ENCODE results near the gene HCRTR1. TPM values are rescaled to one million over a fixed set of nuclear protein-coding genes. Genes with fewer than 3 reads are reported as not detected.

HCRTR1 gene
- total RNA-seq, 1 donor from 2014 or later = not detected

DNA sequence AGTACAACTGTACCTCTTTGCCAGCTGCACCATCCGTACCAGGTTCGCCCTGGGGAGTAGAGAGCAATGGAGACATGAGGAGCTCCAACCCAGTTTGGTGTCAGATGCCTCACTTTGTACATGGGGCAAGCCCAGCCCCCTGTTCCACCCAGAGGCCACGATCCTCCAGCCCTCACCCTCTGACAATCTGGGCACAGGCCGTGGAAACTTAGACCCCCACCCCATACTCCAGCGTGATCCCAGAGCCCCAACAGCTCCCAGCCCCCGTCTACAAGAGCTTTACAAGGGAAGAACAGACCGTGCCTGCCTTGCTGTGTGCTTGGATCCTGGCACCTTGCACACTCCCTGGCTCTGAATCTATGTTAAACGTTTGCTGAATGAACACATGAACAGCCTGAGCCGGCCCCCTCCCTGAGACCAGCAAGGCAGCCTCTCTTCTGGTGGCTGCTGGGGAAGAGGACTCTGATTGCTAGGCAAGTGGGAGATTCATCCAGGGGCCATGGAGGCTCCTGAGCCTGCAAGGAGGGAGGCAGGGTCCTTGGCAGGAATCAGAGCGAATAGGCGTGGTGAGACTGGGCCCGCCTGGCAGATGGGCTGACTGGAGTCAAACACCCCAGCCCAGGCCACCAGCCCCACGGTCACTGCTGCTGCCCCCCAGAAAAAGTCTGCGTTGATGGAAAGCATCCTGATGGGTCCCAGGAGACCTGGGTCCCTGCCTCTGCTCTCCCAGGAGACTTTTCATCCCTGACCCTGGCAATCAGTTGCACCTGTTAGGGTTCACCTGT is 39.7 kb downstream of the HCRTR1 start:
- Mint-ChIP-seq H3K36me3 (ENCODE audit: unreplicated experiment) (no peaks in the 10 kb centered on the region), H3K4me3 (ENCODE audit: unreplicated experiment) (no peak overlapping the region), H3K27me3 (ENCODE audit: unreplicated experiment) (peaks cover 6% of the 10 kb centered on the region), H3K27ac (ENCODE audit: unreplicated experiment) (no peak overlapping the region), H3K9me3 (ENCODE audit: unreplicated experiment) (peaks cover 5% of the 10 kb centered on the region), H3K4me1 (ENCODE audit: low read depth, unreplicated experiment) (peaks cover 11% of the 10 kb centered on the region)
- TF ChIP-seq, protein P1, sequence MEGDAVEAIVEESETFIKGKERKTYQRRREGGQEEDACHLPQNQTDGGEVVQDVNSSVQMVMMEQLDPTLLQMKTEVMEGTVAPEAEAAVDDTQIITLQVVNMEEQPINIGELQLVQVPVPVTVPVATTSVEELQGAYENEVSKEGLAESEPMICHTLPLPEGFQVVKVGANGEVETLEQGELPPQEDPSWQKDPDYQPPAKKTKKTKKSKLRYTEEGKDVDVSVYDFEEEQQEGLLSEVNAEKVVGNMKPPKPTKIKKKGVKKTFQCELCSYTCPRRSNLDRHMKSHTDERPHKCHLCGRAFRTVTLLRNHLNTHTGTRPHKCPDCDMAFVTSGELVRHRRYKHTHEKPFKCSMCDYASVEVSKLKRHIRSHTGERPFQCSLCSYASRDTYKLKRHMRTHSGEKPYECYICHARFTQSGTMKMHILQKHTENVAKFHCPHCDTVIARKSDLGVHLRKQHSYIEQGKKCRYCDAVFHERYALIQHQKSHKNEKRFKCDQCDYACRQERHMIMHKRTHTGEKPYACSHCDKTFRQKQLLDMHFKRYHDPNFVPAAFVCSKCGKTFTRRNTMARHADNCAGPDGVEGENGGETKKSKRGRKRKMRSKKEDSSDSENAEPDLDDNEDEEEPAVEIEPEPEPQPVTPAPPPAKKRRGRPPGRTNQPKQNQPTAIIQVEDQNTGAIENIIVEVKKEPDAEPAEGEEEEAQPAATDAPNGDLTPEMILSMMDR (IDR thresholded peaks at IDR 0.05; ENCODE audit: partially characterized antibody, unreplicated experiment) = no peak
- no peak for DNase-seq

DNA sequence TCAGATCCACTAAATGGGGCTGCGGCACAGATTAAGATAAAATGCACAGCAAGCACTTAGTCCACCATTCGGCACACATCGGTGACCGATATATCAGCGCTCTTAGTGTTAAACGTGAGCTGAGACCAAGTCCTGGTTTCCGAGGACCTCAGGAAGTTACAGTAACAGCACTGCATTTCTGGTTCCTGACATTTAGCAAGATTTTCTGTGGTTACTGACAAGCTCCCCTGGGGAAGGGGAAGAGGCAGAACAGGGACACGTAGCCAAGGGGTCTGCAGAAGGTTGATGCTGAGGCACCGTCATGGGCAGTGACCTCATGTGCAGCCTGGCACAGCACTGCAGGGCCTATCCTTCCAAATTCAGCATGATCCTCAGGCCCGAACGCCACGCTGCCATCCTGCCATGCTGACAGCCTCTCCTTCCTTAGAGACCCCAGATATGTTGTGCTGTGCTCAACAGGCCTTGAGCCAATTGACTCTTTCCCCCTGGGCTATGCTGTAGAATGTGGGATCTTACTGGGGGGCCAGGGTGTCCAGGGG is 40.6 kb downstream of the HCRTR1 start:
- no peak overlapping the region for H3K4me3 Mint-ChIP-seq (ENCODE audit: unreplicated experiment)
- H3K4me1 Mint-ChIP-seq (ENCODE audit: low read depth, unreplicated experiment) = peaks cover 15% of the 10 kb centered on the region
- TF ChIP-seq, protein P1 (IDR thresholded peaks at IDR 0.05; ENCODE audit: partially characterized antibody, unreplicated experiment) = no peak
- H3K9me3 Mint-ChIP-seq (ENCODE audit: unreplicated experiment) = peaks cover 5% of the 10 kb centered on the region
- peaks cover 6% of the 10 kb centered on the region for H3K27me3 Mint-ChIP-seq (ENCODE audit: unreplicated experiment)
- H3K27ac Mint-ChIP-seq (ENCODE audit: unreplicated experiment) = no peak overlapping the region
- no peaks in the 10 kb centered on the region for H3K36me3 Mint-ChIP-seq (ENCODE audit: unreplicated experiment)
- no peak for DNase-seq

DNA sequence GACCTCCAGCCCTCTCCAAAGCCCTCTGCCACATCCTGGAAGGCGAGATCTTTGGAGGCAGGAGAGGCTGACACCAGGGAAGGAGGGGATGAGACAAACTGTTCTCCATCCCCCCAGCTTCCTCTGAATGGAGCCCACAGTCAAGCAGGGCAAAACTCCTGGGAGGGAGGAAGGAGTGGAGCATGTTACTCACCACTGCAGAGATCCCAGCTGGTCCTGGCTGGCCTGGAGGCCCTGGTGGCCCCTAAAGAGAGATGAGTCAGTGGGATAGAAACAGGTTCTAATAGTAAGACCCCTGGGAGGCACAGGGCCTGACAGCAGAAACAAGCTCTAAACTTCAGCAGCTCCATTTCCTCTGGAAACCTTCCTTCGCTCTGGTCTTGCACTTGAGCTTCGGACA is 41.2 kb downstream of the HCRTR1 start:
- TF ChIP-seq, protein P1 (IDR thresholded peaks at IDR 0.05; ENCODE audit: partially characterized antibody, unreplicated experiment) = no peak
- Mint-ChIP-seq H3K4me1 (ENCODE audit: low read depth, unreplicated experiment) (peaks cover 20% of the 10 kb centered on the region), H3K4me3 (ENCODE audit: unreplicated experiment) (no peak overlapping the region), H3K27ac (ENCODE audit: unreplicated experiment) (no peak overlapping the region), H3K36me3 (ENCODE audit: unreplicated experiment) (no peaks in the 10 kb centered on the region), H3K9me3 (ENCODE audit: unreplicated experiment) (peaks cover 3% of the 10 kb centered on the region), H3K27me3 (ENCODE audit: unreplicated experiment) (peaks cover 8% of the 10 kb centered on the region)
- DNase-seq = no peak

DNA sequence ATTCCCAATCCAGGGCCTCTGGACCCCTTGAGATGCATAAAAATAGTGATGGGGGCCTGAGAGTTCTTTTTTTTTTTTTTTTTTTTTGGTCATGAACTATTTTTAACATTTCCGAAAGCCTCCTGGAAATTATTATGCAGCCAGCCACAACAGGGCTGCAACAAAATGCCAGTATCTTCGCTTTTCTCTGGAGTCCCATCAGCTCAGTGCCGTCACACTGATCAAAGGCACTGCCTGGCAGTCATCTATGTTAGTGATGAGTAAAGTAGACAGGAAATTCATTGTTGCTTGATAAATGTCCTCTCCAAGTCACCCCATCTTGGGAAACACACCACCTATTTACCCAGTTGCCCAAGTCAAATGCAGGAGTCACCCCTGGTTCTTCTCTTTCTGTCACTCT is 42.4 kb downstream of the HCRTR1 start:
- Mint-ChIP-seq H3K9me3 (ENCODE audit: unreplicated experiment) (peaks cover 3% of the 10 kb centered on the region), H3K27me3 (ENCODE audit: unreplicated experiment) (peaks cover 8% of the 10 kb centered on the region), H3K27ac (ENCODE audit: unreplicated experiment) (no peak overlapping the region), H3K36me3 (ENCODE audit: unreplicated experiment) (no peaks in the 10 kb centered on the region), H3K4me3 (ENCODE audit: unreplicated experiment) (no peak overlapping the region), H3K4me1 (ENCODE audit: low read depth, unreplicated experiment) (peaks cover 15% of the 10 kb centered on the region)
- TF ChIP-seq, protein P1 (IDR thresholded peaks at IDR 0.05; ENCODE audit: partially characterized antibody, unreplicated experiment) = no peak
- DNase-seq = no peak

DNA sequence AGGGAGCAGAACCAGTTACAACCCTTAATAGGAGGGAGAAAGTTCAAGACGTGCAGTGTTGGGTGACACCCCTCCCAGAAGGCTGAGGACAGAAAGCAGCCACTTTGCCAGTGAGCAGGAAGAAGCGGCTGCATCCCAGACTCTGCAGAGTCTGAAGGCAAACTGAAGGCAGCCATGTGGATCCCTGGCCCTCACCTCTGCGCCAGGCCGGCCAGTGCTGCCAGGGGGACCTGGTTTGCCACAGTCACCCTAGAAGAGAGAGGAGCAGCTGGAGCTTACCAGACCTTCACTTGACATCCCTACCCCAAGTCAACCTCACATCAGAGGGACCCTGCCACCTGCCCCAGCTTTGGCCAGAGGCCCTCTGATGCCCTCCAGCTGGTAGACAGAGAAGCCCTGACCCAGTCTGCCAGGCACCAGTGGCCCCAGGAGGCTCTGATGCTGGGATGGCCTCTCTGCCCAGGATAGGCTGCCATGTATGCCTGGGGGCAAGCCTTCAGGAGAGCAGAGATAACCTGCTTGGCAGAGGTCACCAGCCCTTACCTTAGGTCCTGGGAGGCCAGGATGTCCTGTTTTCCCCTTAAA is 43.5 kb downstream of the HCRTR1 start:
- peaks cover 3% of the 10 kb centered on the region for H3K9me3 Mint-ChIP-seq (ENCODE audit: unreplicated experiment)

More for the DNA sequence above, 43.5 kb downstream of the HCRTR1 start:
- no peak for DNase-seq
- TF ChIP-seq, protein P1 (IDR thresholded peaks at IDR 0.05; ENCODE audit: partially characterized antibody, unreplicated experiment) = no peak
- H3K4me1 Mint-ChIP-seq (ENCODE audit: low read depth, unreplicated experiment) = peaks cover 18% of the 10 kb centered on the region
- no peak overlapping the region for H3K4me3 Mint-ChIP-seq (ENCODE audit: unreplicated experiment)
- H3K27me3 Mint-ChIP-seq (ENCODE audit: unreplicated experiment) = peaks cover 10% of the 10 kb centered on the region
- no peak overlapping the region for H3K27ac Mint-ChIP-seq (ENCODE audit: unreplicated experiment)
- H3K36me3 Mint-ChIP-seq (ENCODE audit: unreplicated experiment) = no peaks in the 10 kb centered on the region

Data from glutamatergic neuron (in vitro differentiated cells).